ENCODE results near the gene TFR2. TPM values are rescaled to one million over a fixed set of nuclear protein-coding genes. Genes with fewer than 3 reads are reported as not detected.

The TFR2 gene
- total RNA-seq, 1 experiment from 2014 or later, result not detected

GRCh38 chr7:100570954-100571828 is 70.2 kb downstream of the TFR2 start:
- Mint-ChIP-seq H3K27me3 (ENCODE audit: insufficient read depth, unreplicated experiment) (no peaks in the 10 kb centered on the region), H3K4me1 (ENCODE audit: insufficient read depth, unreplicated experiment) (no peaks in the 10 kb centered on the region), H3K9me3 (ENCODE audit: unreplicated experiment) (no peaks in the 10 kb centered on the region), H3K4me3 (ENCODE audit: unreplicated experiment) (no peak overlapping the region), H3K36me3 (ENCODE audit: insufficient read depth, unreplicated experiment) (peaks cover 14% of the 10 kb centered on the region), H3K27ac (ENCODE audit: low read depth, unreplicated experiment) (no peak overlapping the region)
- ChIA-PET POLR2A (no interaction called here), CTCF (interaction anchor here (0.6 to 2.6 kb wide), 3 partner anchors 11 to 102 kb away, joined by 3 to 14 read pairs (median 6); no protein-coding TSS in a partner anchor)
- TF ChIP-seq CTCF (IDR thresholded peaks at IDR 0.05; ENCODE audit: unreplicated experiment), result no peak
- no peak for DNase-seq (ENCODE audit: unreplicated experiment)
- no TSS peak for BruUV-seq (replicated peaks)
- intact Hi-C loops (cut with micrococcal nuclease), result no loop called here

Other genes starting within 250 kb of the TFR2 start
- 6.5 and 8.5 TPM in 2 replicates for gene ZCWPW1, start 212.8 kb downstream of the TFR2 start, total RNA-seq (2022)
- 42.8 and 59.9 TPM in 2 replicates for gene MEPCE, start 211.7 kb downstream of the TFR2 start, total RNA-seq (2022)
- 38.5 and 45.3 TPM in 2 replicates for gene PPP1R35, start 205.1 kb downstream of the TFR2 start, total RNA-seq (2022)
- gene SPACDR, start 177.3 kb downstream of the TFR2 start, total RNA-seq (2022), result 0.49 and 0.74 TPM in 2 replicates
- 36.0 and 43.8 TPM in 2 replicates for gene TSC22D4, start 162.3 kb downstream of the TFR2 start, total RNA-seq (2022)
- gene NYAP1, start 157.6 kb downstream of the TFR2 start, total RNA-seq (2022), result 0.21 TPM in 1 of 2 replicates, not detected in the other
- 8.4 and 11.9 TPM in 2 replicates for gene AGFG2, start 102.3 kb downstream of the TFR2 start, total RNA-seq (2022)
- 1.2 and 2.9 TPM in 2 replicates for gene SAP25, start 67.7 kb downstream of the TFR2 start, total RNA-seq (2022)
- gene LRCH4, start 55.4 kb downstream of the TFR2 start, total RNA-seq (2022), result 21.4 and 22.3 TPM in 2 replicates
- gene FBXO24, start 55.2 kb downstream of the TFR2 start, total RNA-seq (2022), result 0.37 and 1.1 TPM in 2 replicates
- 2.0 and 3.6 TPM in 2 replicates for gene PCOLCE, start 39.2 kb downstream of the TFR2 start, total RNA-seq (2022)
- gene MOSPD3, start 29.0 kb downstream of the TFR2 start, total RNA-seq (2022), result 5.2 and 7.4 TPM in 2 replicates
- gene ACTL6B, start 14.9 kb upstream of the TFR2 start, total RNA-seq (2022), result not detected in 2 replicates
- 196 and 201 TPM in 2 replicates for gene GNB2, start 32.2 kb upstream of the TFR2 start, total RNA-seq (2022)
- 37.6 and 40.1 TPM in 2 replicates for gene GIGYF1, start 52.7 kb upstream of the TFR2 start, total RNA-seq (2022)
- gene POP7, start 64.6 kb upstream of the TFR2 start, total RNA-seq (2022), result 49.0 and 59.2 TPM in 2 replicates
- not detected in 2 replicates for gene EPO, start 78.9 kb upstream of the TFR2 start, total RNA-seq (2022)
- gene ZAN, start 92.0 kb upstream of the TFR2 start, total RNA-seq (2022), result not detected in 2 replicates
- gene EPHB4, start 186.0 kb upstream of the TFR2 start, total RNA-seq (2022), result 48.8 and 51.3 TPM in 2 replicates
- gene SLC12A9, start 211.2 kb upstream of the TFR2 start, total RNA-seq (2022), result 19.2 and 21.0 TPM in 2 replicates
- gene TRIP6, start 225.8 kb upstream of the TFR2 start, total RNA-seq (2022), result 106 and 132 TPM in 2 replicates
- gene SRRT, start 233.6 kb upstream of the TFR2 start, total RNA-seq (2022), result 111 and 142 TPM in 2 replicates
- gene UFSP1, start 248.2 kb upstream of the TFR2 start, total RNA-seq (2022), result 2.8 and 3.4 TPM in 2 replicates

All from MCF 10A (cell line).